Activated CD4-positive, alpha-beta T cell treated with anti-CD3 and anti-CD28 coated beads, Interleukin-2, amount 50 U/mL, for 4 hours (primary cell): ENCODE measurements around the gene FES.
"Not testable (repeated sequence)": the region's sequence is repeated elsewhere in the genome, so short reads cannot be mapped to it uniquely, and the experiment has no call there.

Experiments
- DNase-seq, 2 experiments: peaks; one replicate each; pipeline ENCODE4 v3.0.0-alpha.2; 2020

The FES gene

GRCh38 chr15:90862487-90862886, 21.8 kb upstream of the FES start:
- no peak for DNase-seq

GRCh38 chr15:90862964-90863778, 21.1 kb upstream of the FES start:
- DNase-seq: no peak

GRCh38 chr15:90863987-90864386, 20.3 kb upstream of the FES start:
- no peak for DNase-seq

- no peak for DNase-seq
These were observed 19.8 kb upstream of the FES start for GRCh38 chr15:90864507-90864906.

- no peak for DNase-seq
These were observed 18.6 kb upstream of the FES start for GRCh38 chr15:90865702-90866101.

- DNase-seq: no peak
These were observed 18.1 kb upstream of the FES start for GRCh38 chr15:90866161-90866715.

GRCh38 chr15:90866800-90867199, 17.5 kb upstream of the FES start:
- DNase-seq: no peak

GRCh38 chr15:90868261-90868689, 16.0 kb upstream of the FES start, which contains the start of gene FURIN:
Gene FURIN (plus strand): TSS chr15:90868588. CDS start chr15:90875741, 7,153 bp downstream.
- DNase-seq: no peak

- no peak for DNase-seq
These were observed 15.2 kb upstream of the FES start for GRCh38 chr15:90869140-90869541.

- DNase-seq: peak; percentile 31 to 39
These were observed 14.5 kb upstream of the FES start for GRCh38 chr15:90869601-90870353.

GRCh38 chr15:90870354-90871138, 13.8 kb upstream of the FES start:
- DNase-seq: no peak

GRCh38 chr15:90871139-90871715, 13.1 kb upstream of the FES start:
- peak in 1 of 2 experiments; percentile 27 for DNase-seq

GRCh38 chr15:90871716-90872485, 12.4 kb upstream of the FES start:
- DNase-seq: peak in 1 of 2 experiments; percentile 26

- peak; percentile 48 to 53 for DNase-seq
These were observed 11.7 kb upstream of the FES start for GRCh38 chr15:90872486-90873184.

GRCh38 chr15:90873488-90873997, 10.8 kb upstream of the FES start:
- DNase-seq: no peak

- no peak for DNase-seq
These were observed 10.2 kb upstream of the FES start for GRCh38 chr15:90873998-90874605.

GRCh38 chr15:90874986-90875385, 9.3 kb upstream of the FES start:
- DNase-seq: not testable (repeated sequence)

- DNase-seq: no peak
These were observed 8.7 kb upstream of the FES start for GRCh38 chr15:90875549-90875981.

- no peak for DNase-seq
These were observed 8.3 kb upstream of the FES start for GRCh38 chr15:90876046-90876445.

- DNase-seq: no peak
These were observed 7.7 kb upstream of the FES start for GRCh38 chr15:90876512-90877170.
